OCI-LY7 (cell line): ENCODE measurements around the gene CSF2RB. TPM values are rescaled to one million over a fixed set of nuclear protein-coding genes. Genes with fewer than 3 reads are reported as not detected.

ENCODE experiments used
- BruUV-seq: library from RNA; stranded (reverse); fragments of 400-500 nt; replicated peaks from 2 replicates; lab custom pipeline; 2021; lab: Mats Ljungman, UMichigan
- CTCF ChIA-PET: fragments of 300-600 bp; sonication (Branson Sonifier 250); formaldehyde crosslinking; loops from one replicate; lab custom pipeline; 2022; ENCODE audit warnings: antibody characterized with exemption; ENCODE audit not compliant: unreplicated experiment; lab: Charles Lee
- POLR2A ChIA-PET: fragments of 300-600 bp; sonication (Branson Sonifier 250); formaldehyde crosslinking; loops from one replicate; lab custom pipeline; 2022; ENCODE audit warnings: antibody characterized with exemption; lab: Charles Lee
- DNase-seq: peaks from one replicate; pipeline ENCODE4 v3.0.0-alpha.2; 2015; ENCODE audit warnings: low spot score
- H2AFZ ChIP-seq: fragments of 200-600 bp; sonication (generic), shearing (Covaris generic); 2 replicates; pipeline ENCODE4 v1.6.1; 2014; ENCODE audit warnings: mild to moderate bottlenecking, antibody characterized with exemption, low read length, moderate library complexity
- H3K27ac ChIP-seq: fragments of 200-600 bp; sonication (generic); 2 replicates; pipeline ENCODE4 v1.5.1; 2014; ENCODE audit warnings: mixed run types, low read depth, mild to moderate bottlenecking, moderate library complexity, low read length, inconsistent platforms; ENCODE audit not compliant: poor library complexity, severe bottlenecking
- H3K36me3 ChIP-seq: fragments of 200-600 bp; sonication (generic); 2 replicates; pipeline ENCODE4 v1.6.1; 2014; ENCODE audit warnings: mild to moderate bottlenecking, antibody characterized with exemption, low read length, moderate library complexity, mixed read lengths; ENCODE audit not compliant: insufficient read depth
- H3K4me1 ChIP-seq: fragments of 200-600 bp; sonication (generic); 2 replicates; pipeline ENCODE4 v1.5.1; 2014; ENCODE audit warnings: mild to moderate bottlenecking, low read length; ENCODE audit not compliant: insufficient read depth, poor library complexity, severe bottlenecking
- H3K4me2 ChIP-seq: fragments of 200-600 bp; sonication (generic); 2 replicates; pipeline ENCODE4 v1.6.1; 2014; ENCODE audit warnings: mild to moderate bottlenecking, low read length
- H3K4me3 ChIP-seq: fragments of 200-600 bp; sonication (generic); 2 replicates; pipeline ENCODE4 v1.5.1; 2014; ENCODE audit warnings: mild to moderate bottlenecking, low read depth, low read length; ENCODE audit not compliant: poor library complexity, severe bottlenecking
- H3K79me2 ChIP-seq: fragments of 200-600 bp; sonication (generic); 2 replicates; pipeline ENCODE4 v1.6.1; 2016; ENCODE audit warnings: low read depth, mild to moderate bottlenecking, low read length, moderate library complexity, mixed read lengths; ENCODE audit not compliant: insufficient read depth
- H3K9me2 ChIP-seq: fragments of 200-600 bp; sonication (generic); 2 replicates; pipeline ENCODE4 v1.6.1; 2016; ENCODE audit warnings: mild to moderate bottlenecking, low read length, mixed read lengths; ENCODE audit not compliant: insufficient read depth
- H3K9me3 ChIP-seq: fragments of 200-600 bp; sonication (generic); 2 replicates; pipeline ENCODE4 v1.6.1; 2014; ENCODE audit warnings: mild to moderate bottlenecking, mixed run types, low read length, mixed read lengths
- H4K20me1 ChIP-seq: fragments of 200-600 bp; sonication (generic); 2 replicates; pipeline ENCODE4 v1.6.1; 2014; ENCODE audit warnings: mild to moderate bottlenecking, antibody characterized with exemption, low read length, moderate library complexity, mixed read lengths; ENCODE audit not compliant: insufficient read depth
- CTCF ChIP-seq: fragments of 200-600 bp; sonication (generic); conservative IDR thresholded peaks from 2 replicates; pipeline ENCODE4 v1.5.1; 2014; ENCODE audit warnings: mild to moderate bottlenecking, antibody characterized with exemption, low read length, moderate library complexity, mixed read lengths
- EZH2phosphoT487 ChIP-seq: fragments of 200-600 bp; sonication (generic); IDR thresholded peaks from 2 replicates; pipeline ENCODE4 v1.6.1; 2018; ENCODE audit warnings: low read depth, borderline replicate concordance, mild to moderate bottlenecking, mixed run types, antibody characterized with exemption, low read length, moderate library complexity, mixed read lengths
- intact Hi-C: fragments of 100-400 bp; cut with micrococcal nuclease; formaldehyde crosslinking; loops from one replicate; pipeline ENCODE4 v1.10.0; 2022; ENCODE audit not compliant: unreplicated experiment
- total RNA-seq, 2 experiments: library from RNA; depleted of rRNA in 1 of 2; stranded (reverse); fragments of >200 nt in 1 of 2; shearing (Covaris generic) in 1 of 2; gene quantifications; 2 replicates each; pipeline ENCODE4 v1.2.3, GENCODE V29; 2014 to 2022

Gene CSF2RB
- total RNA-seq, 2 experiments from 2014 or later, result 6.2 to 23.4 TPM

DNA sequence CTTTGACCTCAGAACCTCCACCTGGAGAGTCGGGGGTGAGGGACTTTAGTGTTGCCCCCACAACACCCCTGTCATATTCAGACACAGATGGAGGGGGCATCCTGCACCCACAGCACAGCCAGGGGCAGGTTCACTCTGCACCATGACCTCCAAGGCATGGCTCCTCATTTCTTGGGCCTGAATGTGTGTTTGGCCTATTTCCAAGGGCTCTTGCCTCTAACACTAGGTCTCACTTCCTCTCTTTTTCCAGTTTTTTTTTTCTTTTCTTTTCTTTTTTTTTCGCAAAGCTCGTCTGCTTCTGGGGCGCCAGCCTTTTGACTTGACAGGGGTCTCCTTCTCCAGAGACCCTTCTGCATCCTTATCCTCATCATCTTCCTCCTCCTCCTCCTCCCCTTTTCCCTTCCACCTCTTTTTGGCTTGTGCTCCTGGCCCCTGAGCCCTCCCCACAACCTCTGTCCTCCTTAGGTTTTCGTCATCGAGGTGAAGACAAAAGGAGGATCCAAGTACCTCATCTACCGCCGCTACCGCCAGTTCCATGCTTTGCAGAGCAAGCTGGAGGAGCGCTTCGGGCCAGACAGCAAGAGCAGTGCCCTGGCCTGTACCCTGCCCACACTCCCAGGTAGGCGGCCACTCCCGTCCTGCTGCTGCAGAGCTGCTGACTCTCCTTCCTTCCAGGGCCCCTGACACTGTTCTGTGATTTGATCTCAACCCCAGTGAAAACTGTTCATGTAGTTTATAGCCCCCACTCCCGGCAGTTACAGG is 48.8 kb upstream of the CSF2RB start:
- no peaks in the 10 kb centered on the region for H4K20me1 ChIP-seq
- no peak for DNase-seq
- H3K27ac ChIP-seq, result no peak overlapping the region
- no TSS peak for BruUV-seq
- H3K9me2 ChIP-seq, result no peaks in the 10 kb centered on the region
- peaks cover 38% of the 10 kb centered on the region for H3K4me1 ChIP-seq
- intact Hi-C loops, result loop anchor here (5.0 kb wide), 1 partner anchor 153 kb away; the partner anchor contains the start of genes MPST and TST
- H3K9me3 ChIP-seq, result no peaks in the 10 kb centered on the region
- POLR2A ChIA-PET, result no interaction called here
- no peak overlapping the region for H2AFZ ChIP-seq
- peaks cover 19% of the 10 kb centered on the region; the same call in 1 of the 2 replicates for H3K79me2 ChIP-seq
- H3K36me3 ChIP-seq, result peaks cover 50% of the 10 kb centered on the region
- H3K4me2 ChIP-seq, result no peak overlapping the region
- TF ChIP-seq EZH2phosphoT487 (no peak), CTCF (no peak)
- CTCF ChIA-PET, result no interaction called here
- no peak overlapping the region for H3K4me3 ChIP-seq

DNA sequence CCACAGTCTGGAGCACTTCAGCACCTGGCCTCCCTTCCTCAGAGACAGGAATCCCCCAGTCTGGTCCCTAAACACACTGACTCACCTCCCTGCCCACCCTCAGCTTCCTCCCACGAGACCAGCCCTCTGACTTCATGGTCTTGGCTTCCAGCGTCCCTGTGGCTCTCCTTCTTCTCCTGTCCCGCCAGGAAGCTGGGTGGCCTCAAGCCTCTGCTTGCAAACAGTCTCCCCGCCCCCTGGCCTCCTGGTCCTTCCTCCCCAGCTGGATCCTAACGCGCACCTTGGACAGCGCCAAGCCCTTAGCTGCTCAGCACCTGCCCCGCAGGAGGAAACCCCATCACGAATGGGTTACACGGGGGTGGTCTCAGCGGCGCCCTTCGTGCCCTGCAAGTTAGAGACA is 48.1 kb upstream of the CSF2RB start:
- H3K36me3 ChIP-seq, result peaks cover 55% of the 10 kb centered on the region
- ChIA-PET CTCF (no interaction called here), POLR2A (no interaction called here)
- H3K4me1 ChIP-seq, result peaks cover 30% of the 10 kb centered on the region
- H3K9me2 ChIP-seq, result no peaks in the 10 kb centered on the region
- no peak overlapping the region for H3K4me2 ChIP-seq
- H3K9me3 ChIP-seq, result no peaks in the 10 kb centered on the region
- H4K20me1 ChIP-seq, result no peaks in the 10 kb centered on the region
- TF ChIP-seq EZH2phosphoT487 (no peak), CTCF (no peak)
- H2AFZ ChIP-seq, result no peak overlapping the region
- intact Hi-C loops, result no loop called here
- no peak for DNase-seq
- H3K79me2 ChIP-seq, result peaks cover 19% of the 10 kb centered on the region; the same call in 1 of the 2 replicates
- no peak overlapping the region for H3K27ac ChIP-seq
- BruUV-seq, result no TSS peak
- H3K4me3 ChIP-seq, result no peak overlapping the region

GRCh38 chr22:36867695-36868094 is 45.7 kb upstream of the CSF2RB start:
- POLR2A ChIA-PET, result no interaction called here
- no peak overlapping the region for H2AFZ ChIP-seq
- no peaks in the 10 kb centered on the region for H4K20me1 ChIP-seq
- CTCF ChIA-PET, result no interaction called here
- TF ChIP-seq EZH2phosphoT487 (no peak), CTCF (no peak)
- no peak overlapping the region for H3K4me3 ChIP-seq
- H3K4me1 ChIP-seq, result peaks cover 7% of the 10 kb centered on the region
- peaks cover 5% of the 10 kb centered on the region; the same call in 1 of the 2 replicates for H3K79me2 ChIP-seq
- H3K36me3 ChIP-seq, result peaks cover 78% of the 10 kb centered on the region
- no TSS peak for BruUV-seq
- no peak for DNase-seq
- no peaks in the 10 kb centered on the region for H3K9me3 ChIP-seq
- no peak overlapping the region for H3K27ac ChIP-seq
- no peaks in the 10 kb centered on the region for H3K9me2 ChIP-seq
- intact Hi-C loops, result no loop called here
- no peak overlapping the region for H3K4me2 ChIP-seq
